HepG2 (cell line): ENCODE results near the gene LYSMD1. TPM values are rescaled to one million over a fixed set of nuclear protein-coding genes. Genes with fewer than 3 reads are reported as not detected.

Experiments used
- ADNP ChIP-seq: sonication (generic); formaldehyde crosslinking; IDR thresholded peaks from 2 replicates; pipeline ENCODE4 v1.4.0; 2020; ENCODE audit warnings: missing genetic modification reagents
- BORCS8-MEF2B ChIP-seq: sonication (generic); formaldehyde crosslinking; IDR thresholded peaks from 2 replicates; pipeline ENCODE4 v1.8.0; 2022; ENCODE audit warnings: mild to moderate bottlenecking, missing genetic modification reagents
- MEIS1 ChIP-seq: sonication (generic); formaldehyde crosslinking; IDR thresholded peaks from 2 replicates; pipeline ENCODE4 v1.9.0; 2021; ENCODE audit warnings: mild to moderate bottlenecking, missing genetic modification reagents, moderate library complexity, borderline replicate concordance
- MEIS2 ChIP-seq: sonication (generic); formaldehyde crosslinking; IDR thresholded peaks from 2 replicates; pipeline ENCODE4 v1.9.0; 2021; ENCODE audit warnings: mild to moderate bottlenecking, missing genetic modification reagents
- PHF5A ChIP-seq: IDR thresholded peaks from one replicate; pipeline ENCODE4 v1.6.1; 2018; ENCODE audit warnings: low read depth, missing genetic modification reagents; ENCODE audit not compliant: unreplicated experiment
- POGZ ChIP-seq: sonication (generic); formaldehyde crosslinking; IDR thresholded peaks from 2 replicates; pipeline ENCODE4 v1.4.0; 2020; ENCODE audit warnings: mild to moderate bottlenecking, missing genetic modification reagents
- SETDB1 ChIP-seq: sonication (generic); formaldehyde crosslinking; IDR thresholded peaks from 2 replicates; pipeline ENCODE4 v1.5.1; 2020; ENCODE audit warnings: missing genetic modification reagents, mild to moderate bottlenecking, borderline replicate concordance
- SRSF1 ChIP-seq: fragments of 200-400 bp; formaldehyde crosslinking; optimal IDR thresholded peaks from 2 replicates; pipeline ENCODE3; 2017; ENCODE audit warnings: mild to moderate bottlenecking, low read depth, low read length, moderate library complexity
- TERF1 ChIP-seq: sonication (generic); formaldehyde crosslinking; IDR thresholded peaks from 2 replicates; pipeline ENCODE4 v1.8.0; 2022; ENCODE audit warnings: mild to moderate bottlenecking, missing genetic modification reagents, moderate library complexity
- TFDP1 ChIP-seq: IDR thresholded peaks from 2 replicates; pipeline ENCODE4 v1.6.1; 2016; ENCODE audit warnings: missing compliant biosample characterization, missing genetic modification reagents, borderline replicate concordance
- ZBTB10 ChIP-seq: sonication (generic); formaldehyde crosslinking; IDR thresholded peaks from 2 replicates; pipeline ENCODE4 v1.4.0; 2020; ENCODE audit warnings: missing genetic modification reagents, borderline replicate concordance
- ZBTB43 ChIP-seq: sonication (generic); formaldehyde crosslinking; conservative IDR thresholded peaks from 2 replicates; pipeline ENCODE4 v1.4.0; 2020; ENCODE audit warnings: missing genetic modification reagents
- ZIK1 ChIP-seq: sonication (generic); formaldehyde crosslinking; IDR thresholded peaks from 2 replicates; pipeline ENCODE4 v1.5.0; 2020; ENCODE audit warnings: mild to moderate bottlenecking, low read depth, missing genetic modification reagents, borderline replicate concordance
- ZNF264 ChIP-seq: sonication (generic); formaldehyde crosslinking; IDR thresholded peaks from 2 replicates; pipeline ENCODE4 v1.4.0; 2020; ENCODE audit warnings: missing genetic modification reagents
- ZNF607 ChIP-seq: sonication (generic); formaldehyde crosslinking; IDR thresholded peaks from 2 replicates; pipeline ENCODE4 v1.5.1; 2020; ENCODE audit warnings: missing genetic modification reagents, mild to moderate bottlenecking, borderline replicate concordance
- ZNF619 ChIP-seq: sonication (generic); formaldehyde crosslinking; IDR thresholded peaks from 2 replicates; pipeline ENCODE4 v1.4.0; 2020; ENCODE audit warnings: mild to moderate bottlenecking, missing genetic modification reagents
- ZNF670 ChIP-seq: sonication (generic); formaldehyde crosslinking; IDR thresholded peaks from 2 replicates; pipeline ENCODE4 v1.8.0; 2022; ENCODE audit warnings: mild to moderate bottlenecking, missing genetic modification reagents, borderline replicate concordance
- ZNF672 ChIP-seq: sonication (generic); formaldehyde crosslinking; IDR thresholded peaks from 2 replicates; pipeline ENCODE4 v1.8.1; 2022; ENCODE audit warnings: missing genetic modification reagents
- polyA plus RNA-seq, 8 experiments: library from polyadenylated mRNA; depleted of rRNA in 3 of 8; stranded (reverse) in 7 of 8; unstranded in 1 of 8; fragments of >200 nt; fragmentation: Illumina TruSeq in 4 of 8; extraction: Trizol in 4 of 8; gene quantifications; 2 replicates each; pipeline versions ENCODE4 v1.2.1 to v1.2.3, GENCODE V29; 2011 to 2016; ENCODE audit warnings: low read depth in 4 of 8, missing spikeins in 1 of 8, mixed read lengths in 1 of 8; ENCODE audit not compliant: insufficient read depth in 1 of 8
- total RNA-seq, 5 experiments: library from RNA; depleted of rRNA; stranded (reverse); fragments of >200 nt; fragmentation: Illumina TruSeq; extraction: Trizol; gene quantifications; 2 replicates each; pipeline ENCODE4 v1.2.3, GENCODE V29; 2016; ENCODE audit warnings: low read depth in 1 of 5
- TF ChIP-seq, protein P1 (sequence below): sonication (generic); formaldehyde crosslinking; IDR thresholded peaks from 2 replicates; pipeline ENCODE4 v1.4.0; 2020; ENCODE audit warnings: mild to moderate bottlenecking, low read depth, missing genetic modification reagents
- TF ChIP-seq, protein P2 (sequence below): sonication (generic); formaldehyde crosslinking; conservative IDR thresholded peaks from 2 replicates; pipeline ENCODE4 v1.4.0; 2020; ENCODE audit warnings: missing genetic modification reagents

LYSMD1 gene
- total and polyA plus RNA-seq, 2 of the 13 experiments (the other 11 are each of a cell fraction or from before 2014, with no cell fraction given) = 3.8 to 4.8 TPM

GRCh38 chr1:151189637-151190445 is 24.1 kb upstream of the LYSMD1 start, which contains the start of gene VPS72 (continued):
- peak; percentile 76 for TF ChIP-seq PHF5A (CRISPR knock-in tag)
- TF ChIP-seq, protein P1, sequence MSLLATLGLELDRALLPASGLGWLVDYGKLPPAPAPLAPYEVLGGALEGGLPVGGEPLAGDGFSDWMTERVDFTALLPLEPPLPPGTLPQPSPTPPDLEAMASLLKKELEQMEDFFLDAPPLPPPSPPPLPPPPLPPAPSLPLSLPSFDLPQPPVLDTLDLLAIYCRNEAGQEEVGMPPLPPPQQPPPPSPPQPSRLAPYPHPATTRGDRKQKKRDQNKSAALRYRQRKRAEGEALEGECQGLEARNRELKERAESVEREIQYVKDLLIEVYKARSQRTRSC (CRISPR knock-in tag) = no peak
- TF ChIP-seq ZNF670 (CRISPR knock-in tag) = no peak
- TF ChIP-seq ZBTB43 = 0 out of 2 replicates have a peak, but pooled peaks have one; percentile 53
- TF ChIP-seq MEIS2 = peak; percentile 48; the same call in 1 of the 2 replicates
- no peak for TF ChIP-seq ADNP (CRISPR knock-in tag)
- TF ChIP-seq, protein P2, sequence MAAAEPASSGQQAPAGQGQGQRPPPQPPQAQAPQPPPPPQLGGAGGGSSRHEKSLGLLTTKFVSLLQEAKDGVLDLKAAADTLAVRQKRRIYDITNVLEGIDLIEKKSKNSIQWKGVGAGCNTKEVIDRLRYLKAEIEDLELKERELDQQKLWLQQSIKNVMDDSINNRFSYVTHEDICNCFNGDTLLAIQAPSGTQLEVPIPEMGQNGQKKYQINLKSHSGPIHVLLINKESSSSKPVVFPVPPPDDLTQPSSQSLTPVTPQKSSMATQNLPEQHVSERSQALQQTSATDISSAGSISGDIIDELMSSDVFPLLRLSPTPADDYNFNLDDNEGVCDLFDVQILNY (CRISPR knock-in tag) = no peak
- peak; percentile 58; the same call in 1 of the 2 replicates for TF ChIP-seq ZNF607
- TF ChIP-seq SETDB1 (CRISPR knock-in tag) = no peak
- no peak for TF ChIP-seq SRSF1
- TF ChIP-seq ZNF264 (CRISPR knock-in tag) = peak; percentile 68; the same call in 1 of the 2 replicates
- TF ChIP-seq POGZ (CRISPR knock-in tag) = peak; percentile 44
- TF ChIP-seq ZBTB10 (CRISPR knock-in tag) = peak; percentile 44; the same call in 1 of the 2 replicates
- TF ChIP-seq ZNF672 (CRISPR knock-in tag) = no peak
- TF ChIP-seq TERF1 (CRISPR knock-in tag) = no peak
- no peak for TF ChIP-seq MEIS1
- TF ChIP-seq ZIK1 (CRISPR knock-in tag) = 0 out of 2 replicates have a peak, but pooled peaks have one; percentile 58
- peak; percentile 30; the same call in 1 of the 2 replicates for TF ChIP-seq TFDP1 (CRISPR knock-in tag)
- no peak for TF ChIP-seq ZNF619
- peak; percentile 69; the same call in 1 of the 2 replicates for TF ChIP-seq BORCS8-MEF2B
